ENCODE results near the gene DGKH.

GRCh38 chr13:42239644-42240043, 191.2 kb downstream of the DGKH start:
- TF ChIP-seq CTCF (IDR thresholded peaks at IDR 0.05), result no peak
- no peak for TF ChIP-seq POLR2A (IDR thresholded peaks at IDR 0.05)

Measured in prostate gland (tissue), 2 donors.